B cell (primary cell): ENCODE results near the gene SMAD7. TPM values are rescaled to one million over a fixed set of nuclear protein-coding genes. Genes with fewer than 3 reads are reported as not detected.

Source experiments
- ATAC-seq: fragments of 200-7000 bp; cut with Tn5 transposase; one replicate; pipeline ENCODE4 v1.10.0; 2021; ENCODE audit warnings: low read depth, mild to moderate bottlenecking, moderate number of reproducible peaks, moderate library complexity
- CTCF ChIA-PET: fragments of 350-600 bp; sonication (Branson Sonifier 250); formaldehyde crosslinking; loops from one replicate; lab custom pipeline; 2021; ENCODE audit warnings: antibody characterized with exemption, inconsistent platforms; lab: Charles Lee
- POLR2A ChIA-PET: fragments of 350-600 bp; sonication (Branson Sonifier 250); formaldehyde crosslinking; loops from one replicate; lab custom pipeline; 2021; ENCODE audit warnings: antibody characterized with exemption; lab: Charles Lee
- DNase-seq: peaks from one replicate; pipeline ENCODE4 v3.0.0; 2013
- H2AFZ ChIP-seq: 2 replicates; pipeline ENCODE4 v1.6.1; 2012; ENCODE audit warnings: mild to moderate bottlenecking, low read depth, low read length; ENCODE audit not compliant: insufficient read depth, poor library complexity, severe bottlenecking
- H3K27ac ChIP-seq, 2 donors: 1 replicate in 1 of 2; 2 replicates in 1 of 2; pipeline ENCODE4 v1.5.1; 2012 to 2013; ENCODE audit warnings: low read length in 2 of 2, mild to moderate bottlenecking in 2 of 2, moderate library complexity in 1 of 2
- H3K27me3 ChIP-seq, 4 experiments: fragments of 200-600 bp in 1 of 4; sonication (generic) in 1 of 4; replicated peaks in 1 of 4; 1 replicate in 2 of 4; 2 replicates in 2 of 4; pipeline versions ENCODE4 v1.6.1 to v1.7.0; 2013 to 2016; ENCODE audit warnings: low read length in 3 of 4, mild to moderate bottlenecking in 2 of 4, mixed read lengths in 1 of 4, moderate library complexity in 1 of 4; ENCODE audit not compliant: insufficient read depth in 4 of 4, control insufficient read depth in 3 of 4; ENCODE audit errors: control extremely low read depth in 1 of 4
- H3K36me3 ChIP-seq, 2 experiments: replicated peaks in 1 of 2; 1 replicate in 1 of 2; 2 replicates in 1 of 2; pipeline versions ENCODE4 v1.6.1 to v1.7.1; 2013; ENCODE audit warnings: low read length in 1 of 2; ENCODE audit not compliant: insufficient read depth in 2 of 2, control insufficient read depth in 1 of 2; ENCODE audit errors: control extremely low read depth in 1 of 2, extremely low read depth in 1 of 2
- H3K4me1 ChIP-seq, 2 donors: fragments of 200-600 bp in 1 of 2; sonication (generic) in 1 of 2; 1 replicate in 1 of 2; 2 replicates in 1 of 2; pipeline versions ENCODE4 v1.5.1 to v1.6.1; 2013 to 2017; ENCODE audit warnings: low read length in 2 of 2; ENCODE audit not compliant: control insufficient read depth in 2 of 2, insufficient read depth in 2 of 2
- H3K4me2 ChIP-seq: replicated peaks from 2 replicates; pipeline ENCODE3; 2012; ENCODE audit warnings: mild to moderate bottlenecking, low read depth, low read length; ENCODE audit not compliant: poor library complexity, severe bottlenecking
- H3K4me3 ChIP-seq, 5 experiments: fragments of 200-600 bp in 1 of 5; sonication (generic) in 1 of 5; 1 replicate in 3 of 5; 2 replicates in 2 of 5; pipeline versions ENCODE4 v1.5.1 to v1.7.0; 2011 to 2016; ENCODE audit warnings: low read length in 4 of 5, mild to moderate bottlenecking in 4 of 5, low read depth in 2 of 5, control low read depth in 1 of 5, moderate library complexity in 1 of 5; ENCODE audit not compliant: insufficient read depth in 1 of 5; ENCODE audit errors: control extremely low read depth in 1 of 5, extremely low read depth in 1 of 5
- H3K79me2 ChIP-seq: fragments of 200-600 bp; sonication (generic); one replicate; pipeline ENCODE4 v1.6.0; 2016; ENCODE audit warnings: low read length; ENCODE audit not compliant: control insufficient read depth, insufficient read depth
- H3K9ac ChIP-seq: fragments of 200-600 bp; sonication (generic); 2 replicates; pipeline ENCODE4 v1.6.1; 2017; ENCODE audit warnings: mild to moderate bottlenecking, low read length, moderate library complexity
- H3K9me3 ChIP-seq, 3 donors: one replicate each; pipeline versions ENCODE4 v1.6.1 to v1.7.1; 2013; ENCODE audit warnings: low read length in 2 of 3; ENCODE audit not compliant: control insufficient read depth in 2 of 3, insufficient read depth in 1 of 3; ENCODE audit errors: control extremely low read depth in 1 of 3
- H4K20me1 ChIP-seq: 2 replicates; pipeline ENCODE4 v1.6.0; 2012; ENCODE audit warnings: mild to moderate bottlenecking, low read length; ENCODE audit not compliant: insufficient read depth, control insufficient read depth, poor library complexity, severe bottlenecking
- H3K27ac Mint-ChIP-seq: one replicate; pipeline ENCODE4 v1.8.0; 2021; ENCODE audit warnings: mixed read lengths
- H3K27me3 Mint-ChIP-seq: one replicate; pipeline ENCODE4 v1.8.0; 2021; ENCODE audit warnings: mixed read lengths
- H3K4me1 Mint-ChIP-seq: one replicate; pipeline ENCODE4 v1.8.0; 2021; ENCODE audit warnings: mixed read lengths
- H3K4me3 Mint-ChIP-seq: one replicate; pipeline ENCODE4 v1.8.0; 2021; ENCODE audit warnings: mixed read lengths
- H3K9me3 Mint-ChIP-seq: one replicate; pipeline ENCODE4 v1.8.0; 2022; ENCODE audit warnings: mixed read lengths; ENCODE audit not compliant: insufficient read depth
- EZH2 ChIP-seq: IDR thresholded peaks from 2 replicates; pipeline ENCODE4 v1.6.1; 2012; ENCODE audit warnings: borderline replicate concordance, low read depth, mild to moderate bottlenecking, moderate library complexity, low read length; ENCODE audit not compliant: insufficient read depth, poor library complexity, severe bottlenecking
- WGBS: methylation state at CpG from one replicate; pipeline ENCODE4 v1.1.5; 2013; ENCODE audit warnings: missing lambda C conversion rate; ENCODE audit not compliant: insufficient coverage; 5-methylcytosine and 5-hydroxymethylcytosine counted together
- intact Hi-C: fragments of 100-400 bp; cut with micrococcal nuclease; formaldehyde crosslinking; loops from one replicate; pipeline ENCODE4 v1.10.0; 2022
- polyA plus RNA-seq: library from polyadenylated mRNA; depleted of rRNA; stranded (reverse); fragments of >200 nt; gene quantifications from 2 replicates; pipeline ENCODE4 v1.2.3, GENCODE V29; 2012
- total RNA-seq, 2 donors: library from RNA; stranded (reverse); fragments of 120-200 nt in 1 of 2; gene quantifications; 1 replicate in 1 of 2; 2 replicates in 1 of 2; pipeline versions ENCODE4 v1.2.3 to v1.2.4, GENCODE V29; 2013 to 2022
- TF ChIP-seq, protein P1 (sequence below): fragments of 200-600 bp; IDR thresholded peaks from one replicate; pipeline ENCODE4 v1.8.0; 2022; ENCODE audit warnings: antibody characterized with exemption, mild to moderate bottlenecking

Gene SMAD7
- total and polyA plus RNA-seq, 2 donors (not counting 1 experiment from before 2014, with no cell fraction given): 10.1 to 20.9 TPM

DNA sequence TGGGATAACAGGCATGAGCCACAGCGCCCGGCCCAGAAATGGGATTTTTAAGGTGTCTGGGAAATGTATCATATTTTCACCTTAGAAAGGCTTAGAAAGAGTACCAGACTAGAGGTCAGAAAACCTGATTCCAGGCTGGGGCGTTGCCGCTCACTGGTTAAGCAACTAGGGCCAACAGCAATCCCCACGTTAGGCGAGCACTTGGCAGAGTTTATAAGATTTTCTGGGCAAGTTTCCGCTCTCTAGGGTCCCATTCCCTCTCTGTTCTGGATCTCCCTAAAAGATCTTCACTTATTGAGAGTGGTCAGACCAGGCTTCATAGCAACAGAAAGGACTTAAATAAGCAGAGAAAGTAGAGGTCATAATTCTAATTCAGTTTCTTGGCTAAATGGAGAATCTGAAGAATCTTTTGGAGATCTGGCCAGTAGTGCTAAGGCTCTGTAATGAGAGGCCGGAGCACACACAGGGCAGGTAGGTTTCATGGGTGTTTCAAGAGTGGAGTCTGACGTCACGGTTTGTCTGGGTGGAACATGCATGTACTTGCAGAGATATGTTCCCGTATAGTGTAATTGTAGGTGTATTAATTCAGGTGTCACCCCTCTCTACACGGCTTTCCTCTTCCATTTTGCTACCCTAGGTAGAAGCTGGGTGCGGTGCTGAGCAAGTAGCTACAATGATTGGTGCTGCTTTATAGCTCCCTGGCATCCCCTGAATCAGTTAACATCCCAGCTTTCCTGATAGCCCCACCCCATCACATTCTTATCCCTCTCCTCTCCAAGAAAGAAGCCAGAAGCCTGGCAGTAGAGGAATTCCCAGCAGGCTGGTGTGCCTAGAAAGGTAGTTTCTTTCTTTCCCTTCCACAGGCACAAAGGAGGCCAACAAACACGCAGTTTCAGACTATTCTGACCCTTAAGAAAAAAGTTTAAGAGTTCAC is 4.4 kb upstream of the SMAD7 start:
- no peaks in the 10 kb centered on the region for H3K36me3 ChIP-seq
- ATAC-seq (no peak), DNase-seq (no peak)
- peaks cover under 1% of the 10 kb centered on the region for H3K79me2 ChIP-seq
- no peak overlapping the region for H3K4me3 ChIP-seq
- no peaks in the 10 kb centered on the region for H4K20me1 ChIP-seq
- no peaks in the 10 kb centered on the region for H3K9me3 ChIP-seq
- no peak overlapping the region for H3K4me2 ChIP-seq
- no peak overlapping the region for H3K9ac ChIP-seq
- no peak for TF ChIP-seq EZH2
- TF ChIP-seq, protein P1, sequence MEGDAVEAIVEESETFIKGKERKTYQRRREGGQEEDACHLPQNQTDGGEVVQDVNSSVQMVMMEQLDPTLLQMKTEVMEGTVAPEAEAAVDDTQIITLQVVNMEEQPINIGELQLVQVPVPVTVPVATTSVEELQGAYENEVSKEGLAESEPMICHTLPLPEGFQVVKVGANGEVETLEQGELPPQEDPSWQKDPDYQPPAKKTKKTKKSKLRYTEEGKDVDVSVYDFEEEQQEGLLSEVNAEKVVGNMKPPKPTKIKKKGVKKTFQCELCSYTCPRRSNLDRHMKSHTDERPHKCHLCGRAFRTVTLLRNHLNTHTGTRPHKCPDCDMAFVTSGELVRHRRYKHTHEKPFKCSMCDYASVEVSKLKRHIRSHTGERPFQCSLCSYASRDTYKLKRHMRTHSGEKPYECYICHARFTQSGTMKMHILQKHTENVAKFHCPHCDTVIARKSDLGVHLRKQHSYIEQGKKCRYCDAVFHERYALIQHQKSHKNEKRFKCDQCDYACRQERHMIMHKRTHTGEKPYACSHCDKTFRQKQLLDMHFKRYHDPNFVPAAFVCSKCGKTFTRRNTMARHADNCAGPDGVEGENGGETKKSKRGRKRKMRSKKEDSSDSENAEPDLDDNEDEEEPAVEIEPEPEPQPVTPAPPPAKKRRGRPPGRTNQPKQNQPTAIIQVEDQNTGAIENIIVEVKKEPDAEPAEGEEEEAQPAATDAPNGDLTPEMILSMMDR: no peak
- no peak overlapping the region for H2AFZ ChIP-seq
- Mint-ChIP-seq H3K4me3 (no peak overlapping the region), H3K9me3 (no peaks in the 10 kb centered on the region), H3K27ac (no peak overlapping the region), H3K4me1 (peaks cover 6% of the 10 kb centered on the region), H3K27me3 (no peaks in the 10 kb centered on the region)
- WGBS: 95% methylated on average over 10 of the region's 14 CpGs
- POLR2A ChIA-PET: no interaction called here
- CTCF ChIA-PET: interaction anchor here (1.4 kb wide), 1 partner anchor 178 kb away, joined by 3 read pairs; no protein-coding TSS in a partner anchor
- H3K4me1 ChIP-seq: peaks cover 0 to 11% of the 10 kb centered on the region in 2 donors
- H3K27ac ChIP-seq: no peak overlapping the region
- intact Hi-C loops: loop anchor here (5.0 kb wide), 1 partner anchor 1332 kb away; the partner anchor contains the start of gene CXXC1
- H3K27me3 ChIP-seq: no peaks in the 10 kb centered on the region
